GM21447 (cell line): ENCODE data around the gene KIRREL3.

Experiments
- ATAC-seq: cut with Tn5 transposase; IDR thresholded peaks from one replicate; pipeline ENCODE4 v1.9.1; 2021; ENCODE audit not compliant: unreplicated experiment

KIRREL3 gene

GRCh38 chr11:126459691-126460281 is 540.8 kb downstream of the KIRREL3 start:
- ATAC-seq = no peak

- ATAC-seq = no peak
These were observed 542.8 kb downstream of the KIRREL3 start for GRCh38 chr11:126457817-126458216.

- no peak for ATAC-seq
These were observed 543.6 kb downstream of the KIRREL3 start for GRCh38 chr11:126456783-126457542.

- ATAC-seq = no peak
These were observed 544.5 kb downstream of the KIRREL3 start for GRCh38 chr11:126456089-126456488.

- ATAC-seq = no peak
These were observed 548.1 kb downstream of the KIRREL3 start for GRCh38 chr11:126452241-126453101.

GRCh38 chr11:126451211-126451802 is 549.3 kb downstream of the KIRREL3 start:
- ATAC-seq = no peak

- ATAC-seq = no peak
These were observed 549.8 kb downstream of the KIRREL3 start for GRCh38 chr11:126450806-126451205.

- ATAC-seq = no peak
These were observed 550.4 kb downstream of the KIRREL3 start for GRCh38 chr11:126450198-126450597.

- ATAC-seq = no peak
These were observed 554.0 kb downstream of the KIRREL3 start for GRCh38 chr11:126446581-126446980.

- ATAC-seq = no peak
These were observed 556.5 kb downstream of the KIRREL3 start for GRCh38 chr11:126444072-126444471.

GRCh38 chr11:126443120-126443519 is 557.5 kb downstream of the KIRREL3 start:
- no peak for ATAC-seq

GRCh38 chr11:126440792-126441514 is 559.6 kb downstream of the KIRREL3 start:
- no peak for ATAC-seq

- no peak for ATAC-seq
These were observed 560.3 kb downstream of the KIRREL3 start for GRCh38 chr11:126440276-126440675.

GRCh38 chr11:126438691-126439090 is 561.9 kb downstream of the KIRREL3 start:
- no peak for ATAC-seq

- no peak for ATAC-seq
These were observed 562.3 kb downstream of the KIRREL3 start for GRCh38 chr11:126438272-126438671.

GRCh38 chr11:126437731-126438130 is 562.8 kb downstream of the KIRREL3 start:
- ATAC-seq = no peak

GRCh38 chr11:126436209-126436755 is 564.3 kb downstream of the KIRREL3 start:
- ATAC-seq = no peak

- no peak for ATAC-seq
These were observed 565.6 kb downstream of the KIRREL3 start for GRCh38 chr11:126434950-126435335.

- no peak for ATAC-seq
These were observed 566.3 kb downstream of the KIRREL3 start for GRCh38 chr11:126433989-126434949.
